H1 (cell line): Measurements from ENCODE around the gene ITIH4. TPM values are rescaled to one million over a fixed set of nuclear protein-coding genes. Genes with fewer than 3 reads are reported as not detected.

Experiments used
- CTCF ChIA-PET: fragments of 300-600 bp; sonication (Branson Sonifier 250); formaldehyde crosslinking; loops from one replicate; lab custom pipeline; 2021; ENCODE audit not compliant: partially characterized antibody; lab: Charles Lee
- POLR2A ChIA-PET: fragments of 300-600 bp; sonication (Branson Sonifier 250); formaldehyde crosslinking; loops from one replicate; lab custom pipeline; 2021; ENCODE audit warnings: inconsistent platforms; ENCODE audit not compliant: partially characterized antibody; lab: Charles Lee
- DNase-seq, 2 experiments: peaks; one replicate each; pipeline versions ENCODE4 v3.0.0 to v3.0.0-alpha.2; 2010 to 2022; ENCODE audit warnings: low spot score in 2 of 2, low read depth in 1 of 2, mixed read lengths in 1 of 2
- FAIRE-seq: peaks from 2 replicates; lab custom pipeline; 2011; peaks lifted over from hg19 to GRCh38; lab: Jason Lieb, UNC
- H2AFZ ChIP-seq: 2 replicates; pipeline ENCODE4 v1.8.1; 2012; ENCODE audit warnings: low read length, inconsistent platforms
- H2AK5ac ChIP-seq: 2 replicates; pipeline ENCODE4 v1.6.1; 2013; ENCODE audit warnings: low read depth, low read length
- H2BK120ac ChIP-seq: replicated peaks from 2 replicates; pipeline ENCODE3; 2013; ENCODE audit warnings: low read depth, low read length, inconsistent platforms
- H2BK12ac ChIP-seq: 2 replicates; pipeline ENCODE4 v1.6.1; 2013; ENCODE audit warnings: low read depth, low read length
- H2BK15ac ChIP-seq: 2 replicates; pipeline ENCODE4 v1.6.1; 2013; ENCODE audit warnings: low read length
- H2BK20ac ChIP-seq: 2 replicates; pipeline ENCODE4 v1.6.1; 2013; ENCODE audit warnings: low read length
- H2BK5ac ChIP-seq: 2 replicates; pipeline ENCODE4 v1.6.1; 2013; ENCODE audit warnings: low read depth, low read length
- H3K14ac ChIP-seq: 2 replicates; pipeline ENCODE4 v1.6.1; 2013; ENCODE audit warnings: inconsistent platforms; ENCODE audit not compliant: insufficient read length
- H3K18ac ChIP-seq: 2 replicates; pipeline ENCODE4 v1.6.1; 2013; ENCODE audit warnings: low read length; ENCODE audit errors: extremely low read depth
- H3K23ac ChIP-seq: 2 replicates; pipeline ENCODE4 v1.6.1; 2013; ENCODE audit warnings: inconsistent platforms; ENCODE audit not compliant: insufficient read length
- H3K23me2 ChIP-seq: 2 replicates; pipeline ENCODE4 v1.6.1; 2013; ENCODE audit warnings: low read depth, low read length
- H3K27ac ChIP-seq: 2 replicates; pipeline ENCODE4 v1.6.1; 2011; ENCODE audit warnings: low read depth, low read length, inconsistent platforms
- H3K27me3 ChIP-seq, 4 experiments: replicated peaks in 1 of 4; 1 replicate in 1 of 4; 2 replicates in 3 of 4; pipeline versions ENCODE4 v1.6.1 to v1.8.1; 2011 to 2013; ENCODE audit warnings: low read length in 3 of 4, mild to moderate bottlenecking in 3 of 4, inconsistent platforms in 2 of 4, mixed read lengths in 2 of 4, moderate library complexity in 1 of 4; ENCODE audit not compliant: control insufficient read depth in 3 of 4, insufficient read depth in 3 of 4; ENCODE audit errors: extremely low read depth in 1 of 4
- H3K36me3 ChIP-seq, 4 experiments: 2 replicates each; pipeline versions ENCODE4 v1.6.1 to v1.8.1; 2011 to 2013; ENCODE audit warnings: mild to moderate bottlenecking in 4 of 4, low read length in 3 of 4, moderate library complexity in 2 of 4, control low read depth in 1 of 4, inconsistent platforms in 1 of 4; ENCODE audit not compliant: insufficient read depth in 4 of 4, control insufficient read depth in 2 of 4
- H3K4ac ChIP-seq: replicated peaks from 2 replicates; pipeline ENCODE3; 2013; ENCODE audit warnings: low read length, low read depth, mixed read lengths, inconsistent platforms; ENCODE audit not compliant: insufficient read length
- H3K4me1 ChIP-seq, 4 experiments: replicated peaks in 1 of 4; 1 replicate in 1 of 4; 2 replicates in 3 of 4; pipeline versions ENCODE4 v1.6.1 to v1.8.1; 2011 to 2013; ENCODE audit warnings: low read length in 3 of 4, inconsistent platforms in 2 of 4, mixed read lengths in 1 of 4; ENCODE audit not compliant: insufficient read depth in 4 of 4, control insufficient read depth in 3 of 4
- H3K4me2 ChIP-seq, 2 experiments: 2 replicates each; pipeline versions ENCODE4 v1.6.1 to v1.8.1; 2011 to 2013; ENCODE audit warnings: low read depth in 2 of 2, low read length in 2 of 2, control low read depth in 1 of 2, inconsistent platforms in 1 of 2, mild to moderate bottlenecking in 1 of 2; ENCODE audit not compliant: insufficient read depth in 1 of 2
- H3K4me3 ChIP-seq, 4 experiments: fragments of 200-600, 300-600 bp in 1 of 4; sonication (generic), shearing (Covaris generic), sonication (Bioruptor Twin) in 1 of 4; 2 replicates each; pipeline versions ENCODE4 v1.5.1 to v1.8.1; 2011 to 2016; ENCODE audit warnings: low read length in 4 of 4, low read depth in 3 of 4, control low read depth in 2 of 4, inconsistent platforms in 2 of 4, mild to moderate bottlenecking in 2 of 4, mixed read lengths in 1 of 4, moderate library complexity in 1 of 4; ENCODE audit not compliant: insufficient read depth in 2 of 4; ENCODE audit errors: extremely low read depth in 1 of 4
- H3K56ac ChIP-seq: replicated peaks from 2 replicates; pipeline ENCODE3; 2013; ENCODE audit warnings: low read depth, mild to moderate bottlenecking, mixed read lengths, low read length, inconsistent platforms; ENCODE audit not compliant: insufficient read length
- H3K79me1 ChIP-seq: 2 replicates; pipeline ENCODE4 v1.6.1; 2013; ENCODE audit warnings: low read depth, low read length, control low read depth
- H3K79me2 ChIP-seq, 2 experiments: 2 replicates each; pipeline versions ENCODE4 v1.6.1 to v1.8.1; 2012 to 2013; ENCODE audit warnings: low read length in 2 of 2, mild to moderate bottlenecking in 2 of 2, inconsistent platforms in 1 of 2; ENCODE audit not compliant: insufficient read depth in 2 of 2, control insufficient read depth in 1 of 2
- H3K9ac ChIP-seq, 4 experiments: replicated peaks in 1 of 4; 1 replicate in 1 of 4; 2 replicates in 3 of 4; pipeline versions ENCODE4 v1.6.1 to v1.8.1; 2011 to 2013; ENCODE audit warnings: low read depth in 3 of 4, low read length in 3 of 4, control low read depth in 2 of 4, mild to moderate bottlenecking in 2 of 4, moderate library complexity in 2 of 4, inconsistent platforms in 1 of 4; ENCODE audit errors: extremely low read depth in 1 of 4
- H3K9me3 ChIP-seq, 2 experiments: 2 replicates each; pipeline versions ENCODE4 v1.6.1 to v1.8.1; 2012 to 2013; ENCODE audit warnings: mild to moderate bottlenecking in 2 of 2, moderate library complexity in 2 of 2, control low read depth in 1 of 2, inconsistent platforms in 1 of 2, low read depth in 1 of 2, low read length in 1 of 2, mixed read lengths in 1 of 2; ENCODE audit not compliant: insufficient read depth in 2 of 2
- H4K20me1 ChIP-seq, 2 experiments: replicated peaks in 1 of 2; 2 replicates each; pipeline versions ENCODE3 to v1.8.1; 2011 to 2013; ENCODE audit warnings: inconsistent platforms in 2 of 2, low read length in 2 of 2, mild to moderate bottlenecking in 1 of 2; ENCODE audit not compliant: insufficient read depth in 2 of 2, control insufficient read depth in 1 of 2
- H4K5ac ChIP-seq: 2 replicates; pipeline ENCODE4 v1.6.1; 2013; ENCODE audit warnings: low read length, low read depth, mixed read lengths, inconsistent platforms; ENCODE audit not compliant: insufficient read length
- H4K8ac ChIP-seq: 2 replicates; pipeline ENCODE4 v1.8.0; 2013; ENCODE audit warnings: mild to moderate bottlenecking, moderate library complexity, low read length, inconsistent platforms; ENCODE audit not compliant: insufficient read depth; ENCODE audit errors: extremely low read depth
- H4K91ac ChIP-seq: replicated peaks from 2 replicates; pipeline ENCODE3; 2013; ENCODE audit warnings: low read length, mixed read lengths, inconsistent platforms; ENCODE audit not compliant: insufficient read length
- ASH2L ChIP-seq: fragments of 200-600, 300-600 bp; sonication (generic); IDR thresholded peaks from one replicate; pipeline ENCODE4 v1.7.1; 2017; ENCODE audit warnings: low read length
- CHD1 ChIP-seq: IDR thresholded peaks from 2 replicates; pipeline ENCODE4 v1.6.1; 2012; ENCODE audit warnings: low read depth, low read length, improper control_type of control experiment
- CREB1 ChIP-seq: IDR thresholded peaks from 2 replicates; pipeline ENCODE4 v1.6.1; 2012; ENCODE audit warnings: inconsistent platforms
- EZH2 ChIP-seq: fragments of 200-600 bp; sonication (generic); IDR thresholded peaks from 2 replicates; pipeline ENCODE4 v1.7.1; 2012; ENCODE audit warnings: low read depth, mild to moderate bottlenecking, moderate library complexity, low read length, inconsistent platforms; ENCODE audit not compliant: severe bottlenecking
- HDAC6 ChIP-seq: IDR thresholded peaks from one replicate; pipeline ENCODE4 v1.7.1; 2012; ENCODE audit warnings: low read depth, mild to moderate bottlenecking, inconsistent platforms, low read length, moderate library complexity
- KDM1A ChIP-seq: fragments of 200-600, 300-600 bp; sonication (generic); IDR thresholded peaks from 2 replicates; pipeline ENCODE4 v1.7.1; 2016; ENCODE audit warnings: mild to moderate bottlenecking, low read length, borderline replicate concordance
- MAFK ChIP-seq: IDR thresholded peaks from 2 replicates; pipeline ENCODE4 v1.6.1; 2012; ENCODE audit warnings: low read depth, mild to moderate bottlenecking, improper control_type of control experiment, low read length
- NRF1 ChIP-seq: IDR thresholded peaks from 2 replicates; pipeline ENCODE4 v1.6.1; 2011; ENCODE audit warnings: mild to moderate bottlenecking, low read depth, low read length, improper control_type of control experiment
- PHF8 ChIP-seq: fragments of 200-600 bp; sonication (generic); conservative IDR thresholded peaks from 2 replicates; pipeline ENCODE4 v1.7.1; 2012; ENCODE audit warnings: low read depth, mild to moderate bottlenecking, inconsistent platforms, low read length, moderate library complexity
- POLR2A ChIP-seq, 2 experiments: IDR thresholded peaks; 1 replicate in 1 of 2; 2 replicates in 1 of 2; pipeline ENCODE4 v1.6.1; 2011; ENCODE audit warnings: low read depth in 2 of 2, low read length in 2 of 2, mild to moderate bottlenecking in 2 of 2; ENCODE audit errors: control extremely low read depth in 1 of 2
- SRF ChIP-seq: IDR thresholded peaks from 2 replicates; pipeline ENCODE4 v1.6.1; 2011; ENCODE audit warnings: mild to moderate bottlenecking, low read depth, low read length, moderate library complexity
- TAF1 ChIP-seq: IDR thresholded peaks from 2 replicates; pipeline ENCODE4 v1.6.1; 2011; ENCODE audit warnings: mild to moderate bottlenecking, low read depth, low read length
- TAF7 ChIP-seq: optimal IDR thresholded peaks from 2 replicates; pipeline ENCODE3; 2011; ENCODE audit warnings: low read depth, mild to moderate bottlenecking, inconsistent platforms, low read length, moderate library complexity, borderline replicate concordance
- YY1 ChIP-seq: IDR thresholded peaks from 2 replicates; pipeline ENCODE4 v1.6.1; 2011; ENCODE audit warnings: low read depth, mild to moderate bottlenecking, low read length
- WGBS, 2 experiments: shearing (Covaris generic) in 1 of 2; methylation state at CpG; one replicate each; pipeline versions ENCODE4 v1.1.6 to v1.1.7; 2013 to 2015; ENCODE audit warnings: low lambda C conversion rate in 2 of 2, mixed read lengths in 2 of 2, inconsistent platforms in 1 of 2, low coverage in 1 of 2, missing lambda C conversion rate in 1 of 2; ENCODE audit not compliant: insufficient replicate concordance in 2 of 2, insufficient coverage in 1 of 2, insufficient read length in 1 of 2; ENCODE audit errors: extremely low coverage in 1 of 2, missing lambda C conversion rate in 1 of 2; 5-methylcytosine and 5-hydroxymethylcytosine counted together
- polyA plus RNA-seq, 7 experiments: library from polyadenylated mRNA; depleted of rRNA in 3 of 7; stranded (reverse) in 5 of 7; unstranded in 2 of 7; fragments of >200 nt in 5 of 7; fragments of 200-250 nt in 2 of 7; gene quantifications; 1 replicate in 5 of 7; 2 replicates in 1 of 7; 4 replicates in 1 of 7; pipeline versions ENCODE4 v1.2.1 to v1.2.3, GENCODE V29; 2011 to 2013; ENCODE audit warnings: missing spikeins in 2 of 7, mixed read lengths in 2 of 7
- total RNA-seq: library from RNA; stranded (reverse); fragmentation: NEBNext Ultra II Directional; extraction: Animal tissue kit (Norgen Biotek cat#: 25700); gene quantifications from 2 replicates; pipeline ENCODE4 v1.2.1, GENCODE V29; 2021
- TF ChIP-seq, protein P1 (sequence below): IDR thresholded peaks from 2 replicates; pipeline ENCODE4 v1.6.1; 2012; ENCODE audit warnings: inconsistent platforms

The ITIH4 gene
- total and polyA plus RNA-seq, 2 of the 8 experiments (the other 6 are each of a cell fraction or from before 2014, with no cell fraction given) = 3.4 to 3.7 TPM

DNA sequence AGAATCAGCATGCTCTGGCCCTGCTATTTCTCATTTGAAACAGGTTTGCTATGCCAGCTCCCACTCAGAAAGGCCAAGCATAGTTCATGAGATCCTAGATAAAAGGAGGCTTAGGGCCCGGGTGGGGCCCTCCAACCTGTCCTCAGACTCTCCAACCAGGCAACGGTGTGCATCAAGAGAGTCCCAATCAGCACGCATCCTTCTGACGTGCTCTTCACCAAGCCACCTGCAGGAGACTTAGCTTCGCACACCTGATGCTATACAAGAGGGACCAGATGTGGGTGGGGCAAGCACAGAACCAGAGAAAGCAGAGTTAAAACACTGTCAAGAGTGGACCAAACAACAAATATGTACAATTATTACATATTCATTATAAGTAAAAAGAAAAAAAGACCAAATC, 49.6 kb upstream of the ITIH4 start:
- POLR2A ChIA-PET = no interaction called here
- H3K36me3 ChIP-seq = no peaks in the 10 kb centered on the region
- H2BK20ac ChIP-seq = no peak overlapping the region
- no peak overlapping the region for H3K4me3 ChIP-seq
- H3K9me3 ChIP-seq = no peaks in the 10 kb centered on the region
- no peak overlapping the region for H3K14ac ChIP-seq
- no peak overlapping the region for H2BK120ac ChIP-seq
- H3K4ac ChIP-seq = no peak overlapping the region
- peaks cover 0 to 18% of the 10 kb centered on the region in 2 experiments; a peak in 2 of 4 replicates for H3K79me2 ChIP-seq
- CTCF ChIA-PET = interaction anchor here (0.9 to 3.1 kb wide), 17 partner anchors 9 to 408 kb away, joined by 3 to 20 read pairs (median 5); partner anchors contain the start of gene STIMATE
- no peak overlapping the region for H3K56ac ChIP-seq
- no peak overlapping the region for H3K18ac ChIP-seq
- no peak overlapping the region for H2BK12ac ChIP-seq
- H4K5ac ChIP-seq = no peak overlapping the region
- H2AK5ac ChIP-seq = no peak overlapping the region
- peaks cover 0 to 9% of the 10 kb centered on the region in 2 experiments for H4K20me1 ChIP-seq
- H4K91ac ChIP-seq = no peak overlapping the region
- peaks cover 7% of the 10 kb centered on the region for H3K79me1 ChIP-seq
- 93% methylated on average over 5 of the region's 5 CpGs; no CpG with 5 or more reads in 1 of the 2 experiments for WGBS, 2 experiments
- no peak overlapping the region for H2AFZ ChIP-seq
- peaks cover 0 to 9% (median 3%) of the 10 kb centered on the region in 4 experiments; a peak in 5 of 7 replicates for H3K4me1 ChIP-seq
- H3K23me2 ChIP-seq = no peaks in the 10 kb centered on the region
- H2BK15ac ChIP-seq = no peak overlapping the region
- no peak for FAIRE-seq
- H3K27me3 ChIP-seq = no peaks in the 10 kb centered on the region
- H3K23ac ChIP-seq = no peak overlapping the region
- no peak overlapping the region for H2BK5ac ChIP-seq
- no peak overlapping the region for H3K27ac ChIP-seq
- DNase-seq = no peak
- H3K4me2 ChIP-seq = no peak overlapping the region
- no peak overlapping the region for H4K8ac ChIP-seq
- H3K9ac ChIP-seq = no peak overlapping the region
- TF ChIP-seq TAF7 (no peak), NRF1 (no peak), EZH2 (no peak), TAF1 (no peak), MAFK (no peak), HDAC6 (no peak), CHD1 (no peak), YY1 (no peak), KDM1A (no peak), ASH2L (no peak), POLR2A (IDR thresholded peaks at IDR 0.05; ENCODE audit: control extremely low read depth in 1 of 2, low read depth in 2 of 2, low read length in 2 of 2) (no peak), CREB1 (no peak), PHF8 (no peak), SRF (no peak)
- TF ChIP-seq, protein P1, sequence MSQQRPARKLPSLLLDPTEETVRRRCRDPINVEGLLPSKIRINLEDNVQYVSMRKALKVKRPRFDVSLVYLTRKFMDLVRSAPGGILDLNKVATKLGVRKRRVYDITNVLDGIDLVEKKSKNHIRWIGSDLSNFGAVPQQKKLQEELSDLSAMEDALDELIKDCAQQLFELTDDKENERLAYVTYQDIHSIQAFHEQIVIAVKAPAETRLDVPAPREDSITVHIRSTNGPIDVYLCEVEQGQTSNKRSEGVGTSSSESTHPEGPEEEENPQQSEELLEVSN = no peak
